NCI-H2196 treated with DMSO at 0.1 percent for 48 hours (cell line): ENCODE measurements around the gene CAMK2N1.

Experiments used
- DNase-seq: peaks from one replicate; lab custom pipeline; 2025; ENCODE audit not compliant: unreplicated experiment; lab: John Stamatoyannopoulos, UW

The CAMK2N1 gene

GRCh38 chr1:20479840-20480239, 6.2 kb downstream of the CAMK2N1 start:
- no peak for DNase-seq

- no peak for DNase-seq
Measured at GRCh38 chr1:20478057-20478635, 7.9 kb downstream of the CAMK2N1 start.

- no peak for DNase-seq
Measured at GRCh38 chr1:20477348-20478056, 8.5 kb downstream of the CAMK2N1 start.

- DNase-seq: peak; percentile 77
Measured at GRCh38 chr1:20476265-20477038, 9.6 kb downstream of the CAMK2N1 start.

- DNase-seq: no peak
Measured at GRCh38 chr1:20474996-20475395, 11.0 kb downstream of the CAMK2N1 start.

- DNase-seq: no peak
Measured at GRCh38 chr1:20474333-20474975, 11.6 kb downstream of the CAMK2N1 start.

GRCh38 chr1:20473894-20474293, 12.1 kb downstream of the CAMK2N1 start:
- no peak for DNase-seq

- no peak for DNase-seq
Measured at GRCh38 chr1:20472860-20473711, 12.9 kb downstream of the CAMK2N1 start.

- no peak for DNase-seq
Measured at GRCh38 chr1:20472121-20472520, 13.9 kb downstream of the CAMK2N1 start.

- peak; percentile 39 for DNase-seq
Measured at GRCh38 chr1:20470194-20470593, 15.8 kb downstream of the CAMK2N1 start.

GRCh38 chr1:20469406-20470076, 16.5 kb downstream of the CAMK2N1 start:
- no peak for DNase-seq

GRCh38 chr1:20466273-20466672, 19.7 kb downstream of the CAMK2N1 start:
- DNase-seq: no peak

- no peak for DNase-seq
Measured at GRCh38 chr1:20465187-20465586, 20.8 kb downstream of the CAMK2N1 start.

- DNase-seq: no peak
Measured at GRCh38 chr1:20463502-20463901, 22.5 kb downstream of the CAMK2N1 start.

GRCh38 chr1:20462397-20462796, 23.6 kb downstream of the CAMK2N1 start:
- DNase-seq: no peak

- DNase-seq: no peak
Measured at GRCh38 chr1:20458717-20459116, 27.3 kb downstream of the CAMK2N1 start.

GRCh38 chr1:20454004-20454403, 32.0 kb downstream of the CAMK2N1 start:
- DNase-seq: no peak

GRCh38 chr1:20449735-20450311, 36.2 kb downstream of the CAMK2N1 start:
- no peak for DNase-seq

- DNase-seq: no peak
Measured at GRCh38 chr1:20448671-20449071, 37.3 kb downstream of the CAMK2N1 start.

GRCh38 chr1:20447794-20448193, 38.2 kb downstream of the CAMK2N1 start:
- no peak for DNase-seq
